HG02759 (cell line): Measurements from ENCODE around the gene TMEM106B.
"Not testable (repeated sequence)": the region's sequence is repeated elsewhere in the genome, so short reads cannot be mapped to it uniquely, and the experiment has no call there.

ENCODE experiments used
- ATAC-seq: cut with Tn5 transposase; IDR thresholded peaks from one replicate; pipeline ENCODE4 v1.9.1; 2021; ENCODE audit warnings: mild to moderate bottlenecking, moderate library complexity; ENCODE audit not compliant: unreplicated experiment

The TMEM106B gene

DNA sequence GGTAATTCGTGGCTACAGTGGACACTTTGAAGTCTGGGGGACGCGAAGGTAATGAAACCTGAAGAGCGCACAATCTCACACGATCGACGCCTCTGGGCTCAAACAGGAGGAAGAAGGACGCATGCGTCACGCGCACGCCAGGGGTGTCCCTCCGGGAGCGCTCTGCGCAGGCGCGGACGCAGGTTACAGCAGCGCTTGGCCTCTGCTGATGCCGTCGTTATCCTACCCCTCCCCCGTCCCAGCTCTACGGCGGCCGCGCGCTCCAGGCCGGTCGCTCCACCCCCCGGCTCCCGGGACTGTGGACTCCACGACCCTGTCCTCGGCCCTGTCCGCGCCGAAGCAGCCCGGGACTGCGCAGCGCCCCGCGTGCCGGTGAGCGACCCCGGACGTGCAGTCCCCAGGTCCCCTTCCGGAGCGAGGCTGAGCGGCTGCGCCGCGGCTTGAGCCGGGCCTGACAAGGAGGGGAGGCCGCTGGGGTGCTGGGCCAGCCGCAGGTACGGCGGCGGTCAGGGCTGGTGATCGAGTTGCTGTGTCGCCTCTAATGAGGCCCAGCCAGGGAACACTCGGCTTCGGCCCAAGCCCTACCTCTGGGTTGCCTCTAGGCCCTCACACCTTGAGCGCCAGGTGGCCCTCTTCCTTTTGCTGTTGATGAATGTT lies at the start of gene TMEM106B:
TSS of gene TMEM106B (plus strand) at position 241 of the 657 bp plus-strand sequence. CDS start 3,517 bp downstream, outside the sequence.
- ATAC-seq, result peak; percentile 96

DNA sequence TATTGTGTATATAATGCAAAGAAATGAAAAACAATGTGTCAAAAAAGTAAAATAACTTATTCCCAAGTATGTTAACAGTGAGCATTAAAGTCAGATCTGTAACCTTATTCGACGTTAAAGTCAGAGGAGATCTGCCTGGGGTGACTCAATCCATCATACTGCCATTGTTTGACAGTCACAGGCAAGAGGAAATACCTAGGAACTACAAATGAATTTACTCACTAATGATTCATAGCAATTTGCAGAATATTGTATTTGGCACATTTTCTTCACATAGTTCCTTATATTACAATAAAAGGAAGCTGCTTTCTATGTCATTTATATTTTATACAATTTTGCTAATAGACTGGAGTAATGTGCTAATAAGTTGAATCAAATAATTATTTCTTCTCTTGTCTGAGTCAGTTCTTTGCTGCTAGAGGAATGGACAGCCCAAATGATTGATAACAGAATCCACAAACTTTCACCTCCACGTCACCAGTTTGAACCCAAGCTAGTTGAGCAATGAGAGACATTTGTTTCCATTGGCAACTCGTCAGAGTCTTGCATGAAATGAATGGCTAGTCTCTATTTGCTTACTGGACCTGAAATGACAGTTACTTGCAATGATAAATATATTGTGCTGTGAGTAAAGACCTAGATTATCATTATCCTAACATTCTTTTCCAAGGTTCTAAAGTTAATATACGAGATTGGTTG lies 48.5 kb upstream of the TMEM106B start:
- ATAC-seq, result no peak

DNA sequence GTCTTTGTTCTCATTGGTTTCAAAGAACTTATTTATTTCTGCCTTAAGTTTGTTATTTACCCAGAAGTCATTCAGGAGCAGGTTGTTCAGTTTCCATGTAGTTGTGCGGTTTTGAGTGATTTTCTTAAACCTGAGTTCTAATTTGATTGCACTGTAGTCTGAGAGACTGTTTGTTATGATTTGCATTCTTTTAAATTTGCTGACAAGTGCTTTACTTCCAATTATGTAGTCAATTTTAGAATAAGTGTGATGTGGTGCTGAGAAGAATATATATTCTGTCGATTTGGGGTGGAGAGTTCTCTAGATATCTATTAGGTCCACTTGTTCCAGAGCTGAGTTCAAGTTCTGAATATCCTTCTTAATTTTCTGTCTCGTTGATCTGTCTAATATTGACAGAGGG lies 43.0 kb upstream of the TMEM106B start:
- not testable (repeated sequence) for ATAC-seq

DNA sequence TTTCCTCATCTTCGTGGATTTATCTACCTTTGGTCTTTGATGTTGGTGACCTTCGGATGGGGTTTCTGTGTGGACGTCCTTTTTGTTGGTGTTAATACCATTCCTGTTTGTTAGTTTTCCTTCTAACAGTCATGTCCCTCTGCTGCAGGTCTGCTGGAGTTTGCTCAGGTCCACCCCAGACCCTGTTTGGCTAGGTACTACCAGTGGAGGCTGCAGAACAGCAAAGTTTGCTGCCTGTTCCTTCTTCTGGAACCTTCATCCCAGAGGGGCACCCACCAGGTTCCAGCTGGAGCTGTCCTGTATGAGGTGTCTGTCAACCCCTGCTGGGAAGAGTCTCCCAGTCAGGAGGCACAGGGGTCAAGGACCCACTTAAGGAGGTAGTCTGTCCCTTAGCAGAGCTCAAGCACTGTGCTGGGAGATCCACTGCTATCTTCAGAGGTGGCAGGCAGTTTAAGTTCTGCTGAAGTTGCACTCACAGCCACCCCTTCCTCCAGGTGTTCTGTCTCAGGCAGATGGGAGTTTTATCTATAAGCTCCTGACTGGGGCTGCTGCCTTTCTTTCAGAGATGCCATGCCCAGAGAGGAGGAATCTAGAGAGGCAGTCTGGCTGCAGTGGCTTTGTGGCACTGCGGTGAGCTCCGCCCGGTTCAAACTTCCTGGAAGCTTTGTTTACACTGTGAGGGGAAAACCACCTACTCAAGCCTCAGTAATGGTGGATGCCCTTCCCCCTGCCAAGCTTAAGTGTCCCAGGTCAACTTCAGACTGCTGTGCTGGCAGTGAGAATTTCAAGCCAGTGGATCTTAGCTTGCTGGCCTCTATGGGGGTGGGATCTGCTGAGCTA lies 40.9 kb upstream of the TMEM106B start:
- ATAC-seq, result not testable (repeated sequence)

DNA sequence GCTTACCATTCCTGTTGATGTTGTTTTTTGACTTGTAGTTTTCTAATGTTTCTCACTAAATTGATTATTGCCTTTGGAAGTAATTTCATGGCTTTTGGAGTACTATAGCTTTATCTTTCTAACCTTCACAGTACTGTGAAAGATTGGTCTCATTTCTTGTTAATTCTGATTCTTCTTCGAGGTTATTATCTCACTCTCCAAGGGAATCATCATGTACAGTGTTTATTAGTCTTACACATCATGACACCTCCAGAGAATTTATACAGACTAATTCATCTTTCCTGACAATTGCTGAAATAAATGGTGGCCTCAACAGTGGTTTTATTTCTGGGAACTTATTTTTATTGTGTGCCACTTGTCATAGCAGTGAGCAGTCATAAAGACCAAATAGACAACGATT lies 37.4 kb upstream of the TMEM106B start:
- ATAC-seq, result no peak

DNA sequence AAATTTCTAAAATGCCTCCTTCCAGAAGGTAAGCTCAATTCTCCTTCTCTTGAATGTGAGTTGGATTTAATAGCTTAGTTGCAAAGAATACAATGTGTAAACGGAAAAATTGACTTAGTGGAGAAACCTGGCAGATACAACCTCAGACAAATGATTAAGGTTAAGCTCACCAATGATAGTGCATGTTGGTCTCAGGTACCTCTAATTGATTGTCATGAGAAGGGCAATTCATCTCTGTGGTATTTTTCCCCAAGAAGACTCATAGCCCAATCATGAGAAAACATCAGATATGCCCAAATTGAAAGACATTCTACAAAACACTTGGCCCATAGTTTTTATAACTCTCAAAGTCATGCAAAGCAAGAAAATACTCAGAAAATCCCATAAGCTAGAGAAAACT lies 36.2 kb upstream of the TMEM106B start:
- ATAC-seq, result no peak

DNA sequence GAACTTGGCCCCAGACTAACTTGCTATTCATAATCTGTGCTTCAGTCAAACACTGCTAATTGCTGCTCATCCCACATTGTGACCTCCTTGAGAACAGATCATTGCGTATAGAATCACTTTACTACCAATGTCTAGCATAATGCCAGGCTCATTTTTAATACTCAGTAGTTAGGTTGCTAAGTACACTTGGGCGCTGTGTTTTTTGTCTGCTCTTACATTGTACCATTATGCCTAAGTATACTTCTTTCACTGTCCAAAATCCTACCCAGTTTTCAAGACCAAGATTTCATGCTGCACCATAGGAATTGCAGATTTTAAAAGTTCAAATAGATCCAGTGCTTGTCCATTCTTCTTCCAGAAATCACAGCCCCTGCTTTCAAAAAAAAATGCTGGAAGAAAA lies 32.8 kb upstream of the TMEM106B start:
- ATAC-seq, result no peak

DNA sequence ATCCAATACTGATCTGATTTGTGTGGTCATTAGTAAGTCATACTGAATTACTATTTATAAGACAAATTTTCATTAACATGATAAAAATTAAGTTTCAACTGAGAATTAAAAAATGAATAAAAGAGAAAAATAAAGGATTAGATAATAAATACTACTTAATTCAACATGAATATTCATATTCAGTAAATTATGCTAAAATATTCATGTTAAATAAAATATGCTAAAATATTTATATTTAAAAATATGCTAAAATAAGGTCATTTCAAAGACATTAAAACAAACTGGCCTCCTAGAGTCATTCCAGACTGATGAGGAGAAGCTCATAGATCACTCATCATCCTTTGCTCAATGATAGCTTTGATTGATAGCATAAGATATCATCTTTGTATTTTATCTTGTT lies 16.7 kb upstream of the TMEM106B start:
- ATAC-seq, result no peak

DNA sequence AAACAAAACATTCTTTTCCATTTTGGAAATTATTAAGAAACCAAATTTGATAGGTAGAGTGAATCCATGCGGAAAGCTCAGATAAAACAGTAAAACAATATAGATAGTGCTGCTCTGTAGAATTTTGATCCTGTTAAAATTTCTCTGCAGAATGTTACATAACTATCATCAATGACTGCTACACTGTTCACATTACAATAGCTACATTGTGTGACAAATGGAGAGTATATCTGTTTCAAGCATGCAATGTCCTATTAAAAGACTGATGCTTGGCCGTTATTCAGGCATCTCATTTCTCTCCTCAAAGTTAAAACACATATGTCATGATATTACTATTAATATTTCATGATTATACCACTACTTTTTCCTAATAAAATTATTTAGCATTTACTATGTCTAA lies 14.7 kb upstream of the TMEM106B start:
- ATAC-seq, result no peak

DNA sequence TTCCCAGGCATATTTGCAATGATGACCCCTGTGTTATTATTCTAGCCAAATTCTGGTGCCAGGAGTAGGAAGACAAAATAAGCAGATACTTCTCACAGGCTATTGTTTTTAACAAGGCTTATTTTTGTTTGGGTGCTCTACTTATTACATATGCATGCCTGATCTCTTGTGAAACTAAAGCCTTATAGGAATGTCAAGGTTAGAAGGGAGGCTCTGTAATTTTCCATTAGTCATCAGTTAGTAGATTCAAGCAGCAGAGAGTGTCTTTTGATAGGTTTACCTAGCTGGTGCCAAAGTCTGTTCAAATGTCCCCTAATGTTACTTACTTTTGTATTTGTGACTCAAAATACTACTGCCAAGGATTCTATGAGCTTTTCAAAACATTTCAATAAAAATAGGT lies 11.7 kb upstream of the TMEM106B start:
- no peak for ATAC-seq

DNA sequence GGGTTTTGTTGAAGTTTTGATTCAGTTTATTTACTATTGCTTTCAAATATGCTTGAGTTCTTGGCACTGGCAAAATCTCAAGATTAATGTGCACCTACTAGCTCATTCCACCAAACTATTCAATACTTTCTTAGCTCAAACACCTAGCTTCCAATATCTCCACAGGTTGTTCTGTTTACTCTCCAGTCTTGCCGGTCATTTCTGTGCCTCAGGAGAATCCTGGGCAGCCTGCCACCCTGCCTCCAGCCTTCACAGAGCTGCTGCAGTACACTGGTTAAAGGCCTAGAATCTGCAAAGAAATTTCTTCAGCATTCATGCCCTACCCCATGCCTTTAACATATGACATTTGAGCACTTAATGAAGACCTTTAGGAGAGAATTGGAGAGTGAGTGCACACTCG lies 4.0 kb upstream of the TMEM106B start:
- no peak for ATAC-seq

DNA sequence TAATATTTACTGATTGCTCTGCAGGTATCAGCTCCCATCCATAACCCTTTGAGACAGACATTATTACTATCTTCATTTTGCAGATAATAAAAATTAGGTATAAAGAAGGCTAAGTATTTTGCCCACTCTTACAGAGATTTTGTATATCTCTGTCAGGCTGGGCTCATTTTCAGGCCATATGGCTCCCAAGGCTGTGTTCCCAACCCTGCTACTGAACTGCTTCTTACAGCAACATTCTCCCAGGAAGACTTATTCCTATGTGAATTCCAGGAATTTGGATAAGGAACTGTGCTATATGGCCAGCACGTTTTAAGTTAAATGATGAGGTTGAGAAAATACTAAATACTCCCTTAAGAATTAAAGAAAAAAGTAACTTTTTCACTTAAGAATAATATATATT lies 1.9 kb upstream of the TMEM106B start:
- ATAC-seq, result no peak

DNA sequence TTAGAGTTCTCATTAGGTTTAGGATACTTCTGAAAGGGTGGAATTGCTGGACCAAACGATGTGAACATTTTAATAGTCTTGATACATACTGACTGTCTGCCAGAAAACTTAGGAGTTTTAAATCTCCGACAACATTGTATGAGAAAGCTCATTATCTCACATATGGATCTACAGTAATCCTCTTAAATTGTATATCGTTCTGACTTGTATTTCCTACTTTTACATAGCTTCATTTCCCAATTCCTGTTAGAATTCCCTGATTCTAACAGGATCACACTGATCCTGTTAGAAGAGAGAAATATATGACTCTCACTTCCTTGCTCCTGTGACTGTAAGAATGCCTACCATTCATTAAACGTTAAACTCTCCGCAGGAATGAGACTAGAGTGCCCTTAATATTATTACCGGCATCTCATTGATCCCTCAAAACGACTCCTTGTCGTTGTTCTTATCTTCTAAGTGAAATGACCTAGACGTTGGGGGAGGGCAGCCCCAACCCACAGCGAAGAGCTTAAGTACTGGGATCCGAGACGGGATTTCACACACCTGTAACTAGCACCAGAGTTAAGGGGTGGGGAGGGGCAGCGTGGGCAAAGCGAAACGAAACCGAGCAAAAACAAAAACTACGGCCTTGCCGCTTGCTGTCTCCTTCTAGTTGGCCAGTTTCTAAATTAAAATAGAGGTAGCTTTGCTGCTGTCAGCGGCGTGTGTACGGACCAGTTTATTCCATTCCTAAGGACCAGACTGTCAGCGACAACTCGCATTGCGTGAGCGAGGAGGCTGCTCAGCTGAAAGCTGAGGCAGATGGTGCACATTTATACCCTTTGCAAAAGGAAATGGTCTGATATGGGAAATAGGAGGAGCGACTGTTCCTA lies 678 bp upstream of the TMEM106B start:
- ATAC-seq, result peak; percentile 42

DNA sequence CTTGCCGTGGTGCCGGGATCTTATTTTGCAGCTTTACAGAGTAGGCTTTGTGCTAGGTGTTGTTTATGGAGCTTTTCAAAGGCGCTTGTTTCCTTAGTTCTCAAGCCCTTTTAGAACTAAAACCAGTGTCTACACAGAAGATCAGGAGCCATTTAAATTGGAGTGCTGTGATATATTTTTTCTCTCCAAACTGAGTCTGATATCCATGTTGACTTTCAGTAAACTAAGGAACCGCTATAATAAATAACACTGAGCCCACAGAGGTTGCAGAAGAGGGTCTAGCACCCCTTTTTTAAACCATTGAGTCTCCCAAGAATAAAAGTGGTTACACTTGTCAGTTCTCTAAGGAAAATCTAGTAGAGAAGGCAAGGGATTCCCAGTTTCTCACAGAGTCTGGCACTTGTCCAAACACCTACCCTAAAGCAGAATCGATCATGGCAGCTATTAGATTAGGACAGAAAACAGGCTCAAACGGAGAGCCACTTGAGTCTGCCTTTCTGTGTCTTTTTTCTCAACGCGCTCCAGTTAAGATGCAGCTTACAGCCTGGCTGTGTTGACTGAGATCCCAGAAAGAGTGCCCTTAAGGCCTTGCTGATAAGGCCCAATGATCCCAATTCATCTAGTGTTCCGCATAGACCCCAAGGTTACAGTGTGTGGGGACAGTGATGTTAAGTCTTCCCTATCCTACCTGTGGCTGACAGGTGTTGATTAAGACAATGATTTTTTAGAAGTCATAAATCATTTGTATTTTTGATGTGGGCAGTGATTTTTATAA lies 804 bp downstream of the TMEM106B start:
- no peak for ATAC-seq

DNA sequence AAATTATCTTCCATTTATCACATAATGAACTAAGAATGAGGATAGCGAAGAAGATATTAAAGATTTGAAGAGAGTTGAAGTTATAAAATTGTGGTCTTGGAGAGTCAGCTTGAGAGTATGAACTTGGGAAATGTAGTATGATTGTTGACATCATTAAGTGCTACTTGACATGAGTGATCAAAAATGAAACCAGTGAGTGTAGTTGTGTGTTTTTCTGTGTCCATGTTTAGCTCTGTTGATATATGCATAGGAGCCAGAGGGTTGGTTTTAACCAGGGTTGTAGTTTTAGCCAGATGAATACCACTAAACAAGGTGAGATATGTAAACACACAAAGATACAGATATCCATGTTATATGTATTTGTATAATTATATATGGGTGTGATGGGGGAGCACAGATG lies 6.2 kb downstream of the TMEM106B start:
- ATAC-seq, result no peak

DNA sequence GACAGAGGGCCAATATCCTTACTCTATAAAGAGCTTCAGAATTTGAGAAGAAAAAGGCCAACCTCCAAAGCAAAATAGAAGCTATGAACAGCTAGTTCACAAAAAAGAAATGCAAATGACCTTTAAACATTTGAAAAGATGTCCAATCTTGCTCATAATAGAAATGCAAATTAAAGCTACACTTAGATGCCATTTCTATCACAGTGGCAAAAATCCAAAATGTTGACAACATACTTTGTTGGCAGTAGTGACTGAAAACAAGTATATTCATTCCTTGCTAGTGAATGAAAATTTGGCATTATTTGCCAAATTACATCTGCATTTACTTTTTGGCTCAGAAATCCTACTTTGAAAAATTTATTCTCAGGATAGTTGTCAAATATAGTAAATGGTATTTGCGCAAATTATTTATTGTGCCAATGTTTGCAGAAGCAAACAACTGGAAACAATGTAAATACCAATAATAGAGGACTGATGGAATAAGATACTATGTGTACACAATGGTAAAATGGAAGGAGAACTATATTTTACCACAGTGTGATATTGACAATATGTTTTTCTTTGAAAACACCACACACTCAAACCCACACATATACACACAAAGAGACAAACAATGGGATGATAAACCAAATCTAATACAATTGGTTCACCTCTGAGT lies 9.4 kb downstream of the TMEM106B start:
- no peak for ATAC-seq

DNA sequence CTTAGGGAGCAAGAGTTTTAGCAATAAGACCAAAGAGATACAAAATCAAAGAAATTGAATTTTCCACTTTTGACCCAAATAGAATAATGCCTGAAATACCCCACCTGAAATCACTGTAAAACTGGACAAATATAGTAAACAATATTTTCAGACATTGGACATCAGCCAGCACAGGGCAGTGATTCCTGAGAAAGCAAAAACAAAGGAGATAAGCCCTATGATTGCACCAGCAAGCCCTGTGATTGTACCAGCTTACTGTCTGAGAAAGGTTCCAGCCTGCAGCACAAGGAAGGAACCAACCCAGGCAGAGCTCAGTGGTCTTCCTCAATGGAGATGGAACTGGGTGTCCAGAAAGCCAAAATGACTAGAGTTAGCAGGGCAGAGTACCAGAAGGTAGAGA lies 10.3 kb downstream of the TMEM106B start:
- no peak for ATAC-seq

DNA sequence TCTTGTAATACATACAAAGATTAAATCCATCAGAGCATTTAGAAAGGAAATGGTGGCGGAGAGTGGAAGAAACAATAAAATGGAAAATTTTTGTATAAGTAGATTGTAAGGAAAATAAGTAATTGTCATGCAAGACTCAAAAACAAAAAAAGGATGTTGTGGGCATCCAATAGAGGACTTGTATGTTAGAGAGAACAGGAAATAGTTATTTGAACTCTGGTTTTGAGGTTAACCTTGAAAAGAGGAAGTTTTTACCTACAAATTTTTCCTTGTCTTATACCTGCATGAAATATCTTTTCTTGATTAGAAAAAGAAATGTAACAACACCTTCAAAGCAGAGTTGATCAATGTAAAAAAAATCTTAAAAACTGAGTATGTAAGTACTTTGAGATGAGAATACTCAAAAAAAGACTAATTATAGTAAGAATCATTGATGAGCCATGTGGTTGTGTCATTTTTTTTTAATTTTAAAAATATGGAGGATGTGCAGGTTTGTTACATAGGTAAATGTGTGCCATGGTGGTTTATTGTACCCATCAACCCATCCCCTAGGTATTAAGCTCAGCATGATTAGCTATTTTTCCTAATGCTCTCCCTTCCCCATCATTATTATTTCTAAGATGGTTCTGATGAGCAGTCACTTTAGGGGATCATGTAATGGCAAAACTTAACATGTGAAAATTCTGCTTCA lies 11.9 kb downstream of the TMEM106B start:
- peak; percentile 82 for ATAC-seq

DNA sequence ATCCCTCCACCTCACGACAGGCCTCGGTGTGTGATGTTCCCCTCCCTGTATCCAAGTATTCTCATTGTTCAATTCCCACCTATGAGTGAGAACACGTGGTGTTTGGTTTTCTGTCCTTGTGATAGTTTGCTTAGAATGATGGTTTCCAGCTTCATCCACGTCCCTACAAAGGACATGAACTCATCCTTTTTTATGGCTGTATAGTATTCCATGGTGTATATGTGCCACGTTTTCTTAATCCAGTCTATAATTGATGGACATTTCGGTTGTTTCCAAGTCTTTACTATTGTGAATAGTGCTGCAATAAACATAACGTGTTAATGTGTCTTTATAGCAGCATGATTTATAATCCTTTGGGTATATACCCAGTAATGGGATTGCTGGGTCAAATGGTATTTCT lies 13.9 kb downstream of the TMEM106B start:
- not testable (repeated sequence) for ATAC-seq
